Globus pallidus (tissue), 1 donor: ENCODE data around the gene KRTAP1-1.
"Not testable (repeated sequence)": the region's sequence is repeated elsewhere in the genome, so short reads cannot be mapped to it uniquely, and the experiment has no call there.

Experiments used
- DNase-seq: peaks from one replicate; pipeline ENCODE4 v3.0.0-alpha.2; 2015; ENCODE audit warnings: low spot score

Gene KRTAP1-1

DNA sequence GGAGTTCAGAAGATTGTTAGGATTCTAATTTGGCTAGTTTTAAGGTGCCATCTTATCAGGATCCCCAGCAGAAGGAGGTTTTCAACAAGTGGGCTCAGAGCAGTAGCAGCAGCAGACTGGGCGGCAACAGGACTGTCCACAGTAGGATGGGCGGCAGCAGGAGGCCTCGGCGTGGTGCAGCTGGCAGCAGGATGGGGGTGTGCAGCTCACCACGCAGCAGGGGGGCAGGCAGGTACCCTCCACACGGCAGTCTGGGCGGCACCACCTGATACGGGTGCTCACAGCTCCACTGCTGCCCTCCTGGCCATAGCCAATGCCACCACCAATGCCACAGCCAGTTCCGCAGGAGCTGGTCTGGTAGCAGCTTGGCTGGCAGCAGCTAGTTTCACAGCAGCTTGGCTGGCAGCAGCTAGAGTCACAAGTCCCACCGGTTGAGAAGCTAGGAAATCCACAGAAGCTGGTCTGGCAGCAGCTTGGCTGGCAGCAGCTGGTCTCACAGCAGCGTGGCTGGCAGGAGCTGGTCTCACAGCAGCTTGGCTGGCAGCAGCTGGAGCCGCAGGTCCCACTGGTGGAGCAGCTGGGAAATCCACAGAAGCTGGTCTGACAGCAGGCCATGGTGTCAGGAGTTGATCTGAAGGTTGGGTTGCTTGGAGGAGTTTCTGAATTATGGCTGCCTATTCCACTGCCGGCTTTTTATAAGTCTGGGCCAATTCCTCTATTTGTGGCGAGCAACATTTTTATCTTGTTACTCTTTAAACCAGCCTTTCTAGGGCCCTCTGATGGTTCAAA, at the start of gene KRTAP1-1:
KRTAP1-1 (minus strand) TSS at position 668 of the 789 bp plus-strand sequence; CDS start at position 615, 53 bp downstream.
- peak; percentile 0 for DNase-seq

DNA sequence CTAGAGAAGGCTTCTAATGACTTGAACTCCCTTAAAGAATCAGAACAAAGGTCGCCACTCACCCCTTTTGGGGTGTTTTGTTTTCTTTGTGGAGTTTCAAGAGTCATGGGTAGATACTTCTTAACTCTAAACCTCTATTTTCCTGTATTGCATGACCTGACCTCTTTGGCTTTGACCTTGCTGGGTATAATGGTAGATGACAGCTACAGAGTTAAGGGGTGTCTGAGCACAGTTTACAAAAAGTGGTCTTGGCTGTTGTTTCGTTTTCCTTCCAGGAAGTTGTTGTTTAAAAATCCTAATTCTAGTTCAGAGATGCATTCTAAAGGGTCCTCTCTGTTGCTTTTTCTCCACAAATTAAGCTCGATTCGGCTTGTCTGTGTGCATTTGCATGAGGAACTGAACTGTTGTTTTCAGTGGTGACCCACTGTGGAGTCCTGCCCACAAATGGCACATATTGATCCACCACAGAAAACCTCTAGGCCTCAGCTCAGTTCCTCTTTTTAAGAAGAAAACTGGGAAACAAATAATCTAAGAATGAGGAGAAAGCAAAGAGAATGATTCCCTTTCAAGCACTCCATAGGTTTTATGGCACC, 47.6 kb upstream of the KRTAP1-1 start:
- DNase-seq = not testable (repeated sequence)

GRCh38 chr17:41084100-41084856, 43.0 kb upstream of the KRTAP1-1 start, which contains the start of gene KRTAP4-7:
KRTAP4-7 (plus strand) TSS chr17:41084150; CDS start chr17:41084207, 57 bp downstream.
- DNase-seq = not testable (repeated sequence)

- DNase-seq = not testable (repeated sequence)
Measured at GRCh38 chr17:41083427-41083826, 42.2 kb upstream of the KRTAP1-1 start.

- no peak for DNase-seq
Measured at GRCh38 chr17:41082626-41083025, 41.4 kb upstream of the KRTAP1-1 start.

DNA sequence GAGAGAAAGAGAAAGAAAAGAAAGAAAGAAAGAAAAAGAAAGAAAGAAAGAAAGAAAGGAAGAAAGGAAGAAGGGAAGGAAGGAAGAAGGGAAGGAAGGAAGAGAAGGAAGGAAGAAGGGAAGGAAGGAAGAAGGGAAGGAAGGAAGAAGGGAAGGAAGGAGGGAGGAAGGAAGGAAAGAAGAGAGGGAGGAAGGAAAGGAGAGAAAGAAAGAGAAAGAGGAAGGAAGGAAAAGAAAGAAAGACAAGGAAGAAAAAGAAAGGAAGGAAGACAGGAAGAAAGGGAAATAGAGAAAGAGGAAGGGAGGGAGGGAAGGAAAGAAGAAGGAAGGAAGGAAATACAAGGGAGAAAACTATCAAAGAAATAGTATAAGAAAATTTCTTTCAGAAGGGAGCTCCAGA, 35.5 kb upstream of the KRTAP1-1 start:
- no peak for DNase-seq

- DNase-seq = no peak
Measured at GRCh38 chr17:41073676-41074075, 32.4 kb upstream of the KRTAP1-1 start.

DNA sequence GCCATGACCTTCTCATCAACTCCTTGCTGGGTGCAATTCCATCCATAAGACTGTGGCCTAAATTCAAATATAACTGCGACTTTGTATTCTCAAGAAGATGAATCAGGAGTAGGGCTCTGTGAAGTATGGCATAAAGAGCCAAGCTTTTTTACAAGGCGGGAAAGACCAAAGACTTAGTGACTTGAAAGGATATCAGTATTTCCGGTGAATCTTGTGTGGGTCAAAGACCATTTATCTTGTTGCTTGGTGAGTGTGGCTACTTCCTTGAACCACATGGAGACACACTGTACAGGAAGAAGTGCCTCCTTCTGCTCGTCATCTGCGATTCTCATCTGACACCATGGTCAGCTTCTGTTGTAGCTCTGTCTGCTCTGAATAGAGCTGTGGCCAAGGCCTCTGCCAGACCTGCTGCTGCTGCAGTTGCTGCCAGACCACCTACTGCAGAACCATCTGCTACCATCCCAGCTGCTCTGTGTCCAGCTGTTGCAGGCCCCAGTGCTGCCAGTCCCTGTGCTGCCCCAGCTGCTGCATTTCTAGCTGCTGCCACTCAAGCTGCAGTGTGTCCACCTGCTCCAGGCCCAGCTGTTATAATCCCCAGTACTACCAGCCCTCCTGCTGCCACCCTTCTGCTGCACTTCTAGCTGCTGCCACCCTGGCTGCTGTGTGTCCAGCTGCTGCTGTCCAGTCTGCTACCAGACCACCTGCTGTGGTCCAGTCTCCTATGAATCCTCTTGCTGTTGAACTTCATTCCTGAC, 30.5 kb upstream of the KRTAP1-1 start:
- DNase-seq = no peak

DNA sequence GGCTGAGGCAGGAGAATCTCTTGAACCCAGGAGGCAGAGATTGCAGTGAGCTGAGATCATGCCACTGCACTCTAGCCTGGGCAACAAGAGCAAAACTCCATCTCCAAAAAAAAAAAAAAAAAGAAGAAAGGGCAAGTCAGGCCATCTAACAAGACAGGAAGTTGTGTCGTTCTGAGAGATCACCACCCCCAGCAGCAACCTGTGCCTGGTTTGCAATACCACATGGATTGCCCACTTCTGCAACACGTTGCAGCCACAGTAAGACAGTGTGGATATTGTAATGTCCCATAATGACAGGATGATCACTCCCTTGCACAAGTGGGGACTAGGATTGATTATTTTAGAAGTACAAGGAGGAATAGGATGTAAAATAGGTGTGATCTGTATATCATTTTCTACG, 27.8 kb upstream of the KRTAP1-1 start:
- no peak for DNase-seq

GRCh38 chr17:41067281-41067680, 26.0 kb upstream of the KRTAP1-1 start:
- DNase-seq = no peak

- no peak for DNase-seq
Measured at GRCh38 chr17:41065829-41066624, 24.8 kb upstream of the KRTAP1-1 start, which contains the start of gene KRTAP2-4. KRTAP2-4 (minus strand) TSS chr17:41065879; CDS start chr17:41065845, 34 bp downstream.

GRCh38 chr17:41065016-41065689, 23.9 kb upstream of the KRTAP1-1 start:
- not testable (repeated sequence) for DNase-seq

- DNase-seq = no peak
Measured at GRCh38 chr17:41064301-41064700, 23.1 kb upstream of the KRTAP1-1 start.

GRCh38 chr17:41063449-41063848, 22.2 kb upstream of the KRTAP1-1 start:
- no peak for DNase-seq

DNA sequence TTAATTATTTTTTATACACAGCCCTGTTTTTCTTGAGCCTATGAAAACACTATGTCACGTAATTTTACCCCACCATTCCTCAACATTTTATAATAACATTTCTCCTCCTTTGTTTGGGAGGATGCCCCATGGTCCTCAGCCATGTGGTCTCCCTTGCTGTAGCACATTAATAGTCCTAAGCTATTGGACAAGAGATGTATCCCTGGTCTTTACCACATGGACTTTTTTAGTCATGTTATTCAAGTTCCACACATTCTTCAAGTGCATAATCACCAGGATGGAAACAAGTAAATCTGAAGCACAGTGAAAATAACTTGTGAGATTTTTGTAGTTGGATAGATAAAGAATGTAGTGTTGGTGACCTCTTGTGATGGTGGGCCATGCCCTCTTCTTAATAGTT, 20.7 kb upstream of the KRTAP1-1 start:
- no peak for DNase-seq

GRCh38 chr17:41060052-41060604, 18.9 kb upstream of the KRTAP1-1 start, which contains the start of gene KRTAP2-3:
KRTAP2-3 (minus strand) TSS chr17:41060114; CDS start chr17:41060050, 64 bp downstream.
- no peak for DNase-seq

DNA sequence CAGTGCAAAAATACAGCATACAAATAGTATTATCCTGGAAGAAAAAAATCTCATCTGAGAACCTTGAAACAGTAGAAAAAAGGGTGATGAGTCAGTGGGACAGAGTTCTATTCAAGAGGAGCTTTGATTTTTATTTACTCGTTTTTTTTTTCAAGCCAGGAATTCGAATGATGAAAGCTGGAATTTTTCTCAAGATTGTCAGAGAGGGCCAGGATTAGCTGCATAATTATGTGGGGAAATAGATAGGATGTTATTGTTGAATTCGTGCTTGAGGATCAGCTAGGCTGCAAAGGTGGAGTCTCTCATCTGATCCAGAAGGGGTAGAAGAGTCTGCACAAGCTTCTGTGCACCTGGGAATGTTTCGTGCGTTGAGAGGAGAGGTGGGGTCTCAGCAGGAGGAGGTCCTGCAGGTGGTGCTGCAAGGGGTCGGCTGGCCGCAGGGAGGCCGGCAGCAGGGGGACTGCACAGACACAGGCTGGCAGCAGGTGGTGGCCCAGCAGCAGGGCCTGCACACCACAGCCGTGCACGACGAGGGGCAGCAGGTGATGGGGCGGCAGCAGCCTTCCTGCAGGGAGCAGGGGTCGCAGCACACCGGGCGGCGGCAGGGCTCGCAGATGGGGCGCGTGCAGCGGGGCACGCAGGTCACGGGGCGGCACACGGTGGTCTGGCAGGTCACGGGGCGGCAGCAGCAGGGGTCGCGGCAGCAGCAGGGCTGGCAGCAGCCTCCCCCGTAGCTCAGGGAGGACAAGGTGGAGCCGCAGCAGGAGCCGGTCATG, 18.2 kb upstream of the KRTAP1-1 start:
- not testable (repeated sequence) for DNase-seq

DNA sequence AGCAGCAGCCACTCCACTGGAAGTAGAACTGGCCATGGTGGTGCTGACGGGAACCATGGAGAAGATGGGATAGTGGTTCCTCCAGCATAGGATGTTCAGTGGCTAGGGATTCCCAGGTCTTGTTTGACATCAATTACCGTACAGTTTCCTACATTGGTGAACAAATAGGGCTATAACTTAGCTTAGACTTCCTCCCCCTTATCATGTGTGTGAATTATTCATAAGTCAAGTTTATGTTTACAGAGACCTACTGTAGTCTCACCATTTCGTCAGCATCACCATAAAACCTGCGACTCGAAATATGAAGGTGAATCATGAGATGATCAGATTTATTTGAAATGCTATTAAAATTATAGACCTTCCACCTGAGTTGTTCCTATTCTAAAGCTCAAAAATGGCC, 17.5 kb upstream of the KRTAP1-1 start:
- DNase-seq = no peak

- no peak for DNase-seq
Measured at GRCh38 chr17:41057547-41057946, 16.3 kb upstream of the KRTAP1-1 start.
